HL-60/S4 treated with phorbol 12-myristate 13-acetate at 8.2 ng/mL for 4 days and 3 days (cell line): ENCODE data around the gene IBA57.

Experiments
- in situ Hi-C: fragments of 300-500 bp; cut with MboI; formaldehyde crosslinking; loops from 2 replicates; pipeline ENCODE4 v1.15.0; 2022; ENCODE audit warnings: low sequenced_read_pairs

IBA57 gene

DNA sequence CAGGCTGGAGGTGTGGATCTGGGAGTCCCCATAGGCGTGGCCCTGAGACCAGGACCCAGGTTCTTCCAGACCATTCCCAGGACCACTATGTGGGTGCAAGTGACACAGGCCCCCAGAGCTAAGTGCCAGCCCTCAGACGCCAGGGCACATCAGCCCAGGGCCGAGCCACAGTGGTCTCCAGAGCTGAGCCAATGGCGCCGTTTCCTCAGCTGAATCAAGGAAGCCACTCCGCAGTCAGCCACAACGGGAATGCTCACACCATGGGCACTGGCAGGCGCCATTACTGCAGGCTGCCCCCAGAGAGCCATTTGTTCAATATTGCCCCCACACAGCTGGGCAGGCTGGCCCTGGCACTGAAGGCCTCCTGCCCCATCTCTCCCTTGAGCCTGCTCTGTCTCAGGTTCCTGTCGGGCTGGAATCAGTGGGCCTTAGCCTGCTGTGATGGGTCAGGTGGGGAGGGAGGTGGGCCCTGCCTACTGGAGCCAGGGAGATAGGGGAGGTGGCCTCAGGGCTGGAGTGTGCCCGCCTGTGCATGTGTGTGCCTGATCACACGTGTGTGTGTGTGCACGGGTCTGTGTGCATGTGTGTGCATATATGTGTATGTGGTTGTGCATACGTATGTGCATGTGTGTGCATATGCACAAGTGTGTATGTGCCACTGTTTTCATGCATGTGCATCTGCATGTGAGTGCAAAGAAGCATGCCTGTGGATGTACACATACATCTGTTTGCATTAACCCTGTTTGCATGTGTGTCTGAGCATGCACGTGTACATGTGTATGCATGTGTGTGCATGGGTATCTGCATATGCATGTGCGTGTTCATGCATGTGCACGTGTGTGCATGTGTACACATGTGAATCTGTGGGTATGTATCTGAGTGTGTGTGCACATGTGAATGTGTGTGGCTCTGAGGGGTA is 9.7 kb upstream of the IBA57 start:
- in situ Hi-C loops, result no loop called here

DNA sequence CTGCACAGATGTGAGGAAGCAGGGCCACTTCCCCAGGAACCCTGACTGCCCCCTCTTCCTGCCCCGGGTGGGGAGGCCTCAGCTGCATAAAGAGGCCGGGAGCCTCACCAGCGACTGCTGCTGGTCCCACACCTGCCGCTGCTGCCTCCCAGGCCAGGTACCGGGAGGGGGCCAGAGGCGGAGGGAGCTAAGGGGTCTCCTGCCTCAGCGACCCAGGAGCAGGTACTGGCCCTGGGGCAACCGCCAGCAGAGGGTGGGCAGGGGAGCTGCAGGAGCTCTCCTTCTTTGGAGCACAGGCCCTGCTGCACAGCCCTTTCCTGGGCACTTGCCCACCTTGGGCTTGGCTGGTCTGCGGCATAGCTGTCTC is 9.1 kb upstream of the IBA57 start:
- in situ Hi-C loops, result no loop called here

DNA sequence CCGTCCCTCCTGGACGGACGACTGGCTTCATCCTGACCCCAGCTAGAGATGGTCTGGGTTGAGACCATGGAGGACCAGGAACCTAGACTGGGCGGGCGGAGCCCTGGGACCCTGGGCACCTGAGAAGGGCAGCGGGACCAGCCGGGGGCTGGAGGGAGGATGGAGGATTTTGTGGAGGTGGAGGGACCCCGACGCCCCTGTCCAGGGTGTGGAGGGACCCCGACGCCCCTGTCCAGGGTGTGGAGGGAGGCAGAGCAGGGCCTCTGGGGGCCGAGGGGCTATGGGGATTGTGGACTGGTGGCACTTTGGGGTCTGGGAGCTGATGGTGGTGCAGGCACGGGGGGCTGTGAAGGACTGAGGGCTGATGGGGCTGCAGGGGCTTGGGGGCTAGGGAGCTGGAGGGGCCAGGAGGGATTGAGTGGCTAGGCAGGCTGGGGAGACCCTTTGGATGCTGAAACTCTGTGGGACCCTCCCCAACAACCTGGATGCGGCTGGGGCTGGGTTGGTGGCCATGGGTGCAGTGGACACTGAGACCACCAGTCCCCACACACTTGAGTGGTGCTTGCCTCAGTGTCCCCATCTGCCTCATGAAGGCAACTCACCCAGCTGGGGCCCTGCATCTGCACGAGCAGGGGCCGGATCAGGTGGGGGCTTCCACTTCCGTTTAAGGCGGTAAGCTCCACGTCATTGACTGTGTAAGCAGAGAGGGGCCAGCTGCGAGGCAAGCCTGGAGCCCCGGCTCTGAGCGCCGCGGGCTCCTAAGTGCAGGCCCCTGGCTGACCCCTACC is 8.5 kb upstream of the IBA57 start:
- in situ Hi-C loops, result no loop called here

DNA sequence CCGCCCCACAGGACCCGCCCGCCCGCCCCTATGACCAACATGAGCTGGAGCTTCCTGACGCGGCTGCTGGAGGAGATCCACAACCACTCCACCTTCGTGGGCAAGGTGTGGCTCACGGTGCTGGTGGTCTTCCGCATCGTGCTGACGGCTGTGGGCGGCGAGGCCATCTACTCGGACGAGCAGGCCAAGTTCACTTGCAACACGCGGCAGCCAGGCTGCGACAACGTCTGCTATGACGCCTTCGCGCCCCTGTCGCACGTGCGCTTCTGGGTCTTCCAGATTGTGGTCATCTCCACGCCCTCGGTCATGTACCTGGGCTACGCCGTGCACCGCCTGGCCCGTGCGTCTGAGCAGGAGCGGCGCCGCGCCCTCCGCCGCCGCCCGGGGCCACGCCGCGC is 7.9 kb upstream of the IBA57 start:
- in situ Hi-C loops, result no loop called here

DNA sequence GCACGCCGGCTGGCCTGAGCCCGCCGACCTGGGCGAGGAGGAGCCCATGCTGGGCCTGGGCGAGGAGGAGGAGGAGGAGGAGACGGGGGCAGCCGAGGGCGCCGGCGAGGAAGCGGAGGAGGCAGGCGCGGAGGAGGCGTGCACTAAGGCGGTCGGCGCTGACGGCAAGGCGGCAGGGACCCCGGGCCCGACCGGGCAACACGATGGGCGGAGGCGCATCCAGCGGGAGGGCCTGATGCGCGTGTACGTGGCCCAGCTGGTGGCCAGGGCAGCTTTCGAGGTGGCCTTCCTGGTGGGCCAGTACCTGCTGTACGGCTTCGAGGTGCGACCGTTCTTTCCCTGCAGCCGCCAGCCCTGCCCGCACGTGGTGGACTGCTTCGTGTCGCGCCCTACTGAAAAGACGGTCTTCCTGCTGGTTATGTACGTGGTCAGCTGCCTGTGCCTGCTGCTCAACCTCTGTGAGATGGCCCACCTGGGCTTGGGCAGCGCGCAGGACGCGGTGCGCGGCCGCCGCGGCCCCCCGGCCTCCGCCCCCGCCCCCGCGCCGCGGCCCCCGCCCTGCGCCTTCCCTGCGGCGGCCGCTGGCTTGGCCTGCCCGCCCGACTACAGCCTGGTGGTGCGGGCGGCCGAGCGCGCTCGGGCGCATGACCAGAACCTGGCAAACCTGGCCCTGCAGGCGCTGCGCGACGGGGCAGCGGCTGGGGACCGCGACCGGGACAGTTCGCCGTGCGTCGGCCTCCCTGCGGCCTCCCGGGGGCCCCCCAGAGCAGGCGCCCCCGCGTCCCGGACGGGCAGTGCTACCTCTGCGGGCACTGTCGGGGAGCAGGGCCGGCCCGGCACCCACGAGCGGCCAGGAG is 7.2 kb upstream of the IBA57 start:
- in situ Hi-C loops, result no loop called here

DNA sequence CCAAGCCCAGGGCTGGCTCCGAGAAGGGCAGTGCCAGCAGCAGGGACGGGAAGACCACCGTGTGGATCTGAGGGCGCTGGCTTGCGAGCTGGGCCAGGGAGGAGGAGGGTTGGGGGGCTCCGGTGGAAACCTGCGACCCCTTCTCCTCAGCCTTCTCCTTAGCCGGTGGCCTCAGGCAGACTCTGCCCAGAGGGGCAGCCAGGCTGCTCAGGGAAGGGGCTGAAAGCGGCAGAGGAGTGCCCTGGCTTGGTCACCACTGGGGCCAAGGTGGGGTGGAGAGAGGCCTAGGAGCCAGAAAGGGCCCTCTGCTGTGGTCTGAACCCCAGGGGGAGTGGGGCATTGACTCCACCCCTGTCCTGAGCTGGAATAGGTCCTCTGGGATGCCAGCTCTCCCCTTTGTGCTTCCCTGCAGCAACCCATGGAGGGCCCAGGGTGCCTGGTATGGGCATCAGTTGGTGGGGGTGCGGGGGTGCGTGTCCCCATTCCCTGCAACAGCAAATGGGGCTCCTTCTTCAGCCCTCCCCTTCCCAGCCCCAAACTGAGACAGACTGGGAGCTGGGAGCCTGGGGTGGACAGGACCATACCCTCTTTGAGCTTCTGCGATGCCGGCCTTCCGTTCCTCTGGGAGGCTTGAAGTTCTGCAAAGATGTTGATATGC is 6.5 kb upstream of the IBA57 start:
- in situ Hi-C loops, result no loop called here

DNA sequence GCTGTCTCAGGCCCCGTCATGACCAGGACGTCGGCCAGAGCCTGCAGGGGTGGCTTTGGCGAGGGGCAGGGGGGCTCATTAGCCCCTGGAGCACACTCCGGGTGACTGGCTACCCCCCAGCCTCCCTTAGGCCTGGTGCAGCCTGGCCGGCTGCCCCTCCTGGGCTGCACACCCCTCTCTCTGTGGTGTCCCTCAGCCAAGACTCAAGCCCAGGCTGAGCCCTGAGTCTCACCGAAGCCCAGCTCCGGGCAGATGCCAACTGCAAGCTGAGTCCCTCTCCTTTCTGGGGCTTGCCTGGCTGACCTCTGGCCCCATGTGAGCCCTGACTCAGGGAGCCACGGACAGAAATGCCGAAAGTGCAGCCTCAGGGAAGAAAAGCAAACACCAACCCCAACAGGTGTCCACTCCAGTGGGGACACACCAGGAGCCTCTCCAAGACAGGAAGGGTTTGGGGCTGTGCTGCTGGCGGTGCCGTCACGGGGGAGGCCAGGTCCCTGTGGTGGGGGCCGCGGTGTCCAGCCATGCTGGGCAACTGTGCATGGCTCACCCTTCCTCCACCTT is 5.3 kb upstream of the IBA57 start:
- in situ Hi-C loops, result no loop called here

DNA sequence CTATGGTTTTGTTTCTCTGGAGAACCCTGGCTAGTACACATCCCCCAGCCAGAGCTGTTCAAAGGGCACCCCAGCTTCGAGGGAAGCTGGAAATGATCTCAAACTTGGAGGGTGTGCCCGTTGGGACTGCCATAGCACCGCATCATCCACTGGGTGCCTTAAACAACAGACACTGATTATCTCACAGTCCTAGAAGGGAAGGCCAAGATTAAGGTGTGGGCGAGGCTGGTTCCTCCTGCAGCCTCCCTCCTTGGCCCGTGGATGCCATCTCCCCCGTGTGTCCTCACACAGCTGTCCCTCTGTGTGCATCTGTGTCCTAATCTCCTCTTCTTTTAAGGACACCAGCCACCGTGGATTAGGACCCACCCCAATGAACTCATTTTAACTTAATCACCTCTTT is 4.2 kb upstream of the IBA57 start:
- in situ Hi-C loops, result no loop called here

DNA sequence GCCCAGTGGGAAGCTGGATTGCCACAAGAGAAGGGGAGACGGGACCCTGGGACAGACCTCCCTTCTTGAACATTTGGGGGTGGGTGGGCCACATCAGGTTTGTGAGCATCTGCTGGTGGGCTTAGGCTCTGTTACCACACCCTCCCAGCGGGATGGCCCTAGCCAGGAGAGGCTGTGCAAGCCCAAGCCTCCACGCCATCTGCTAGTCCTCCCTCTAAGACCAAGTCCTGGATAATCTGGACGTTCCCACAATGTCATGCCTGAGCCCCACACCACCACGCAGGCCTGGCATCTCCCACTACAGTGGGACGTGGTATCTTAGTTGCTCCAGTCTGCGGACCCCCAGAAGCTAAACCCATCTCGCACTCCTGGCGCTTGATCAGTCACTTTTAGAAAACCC is 3.7 kb upstream of the IBA57 start:
- in situ Hi-C loops, result no loop called here

DNA sequence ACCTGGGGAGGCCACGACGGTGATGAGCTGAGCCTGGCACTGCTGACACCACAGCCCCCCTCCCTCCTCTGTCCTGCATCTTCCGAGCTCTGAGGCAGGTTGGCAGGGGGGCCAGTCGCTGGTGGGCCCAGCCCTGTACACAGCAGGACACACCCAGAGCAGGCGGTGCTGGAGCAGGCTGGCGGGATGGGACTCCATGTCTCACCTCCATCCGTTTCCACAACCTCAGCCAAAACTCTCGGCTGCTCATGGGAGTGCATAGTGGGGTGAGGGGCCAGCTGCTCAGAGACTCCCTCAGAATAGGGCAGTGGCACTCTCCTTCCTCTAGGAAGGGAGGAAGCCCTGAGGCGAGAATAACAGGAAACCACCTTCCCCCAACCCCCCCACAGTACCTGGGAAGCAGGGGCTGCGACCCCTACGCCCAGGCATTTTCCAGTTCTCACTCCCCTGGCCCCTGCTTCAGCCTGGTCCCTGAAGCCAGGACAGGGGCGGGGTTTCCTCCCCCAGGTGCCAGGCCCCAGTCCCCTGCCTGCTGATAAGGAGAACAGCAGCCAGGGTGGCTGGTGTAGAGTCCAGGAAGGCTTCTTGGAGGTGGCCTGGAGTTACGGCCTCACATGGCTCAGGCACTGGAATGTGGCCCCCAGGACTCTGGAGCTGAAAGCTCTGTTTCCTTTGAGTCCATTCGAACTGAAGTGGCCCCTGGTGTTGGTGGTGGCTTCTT is 3.2 kb upstream of the IBA57 start:
- in situ Hi-C loops, result no loop called here

DNA sequence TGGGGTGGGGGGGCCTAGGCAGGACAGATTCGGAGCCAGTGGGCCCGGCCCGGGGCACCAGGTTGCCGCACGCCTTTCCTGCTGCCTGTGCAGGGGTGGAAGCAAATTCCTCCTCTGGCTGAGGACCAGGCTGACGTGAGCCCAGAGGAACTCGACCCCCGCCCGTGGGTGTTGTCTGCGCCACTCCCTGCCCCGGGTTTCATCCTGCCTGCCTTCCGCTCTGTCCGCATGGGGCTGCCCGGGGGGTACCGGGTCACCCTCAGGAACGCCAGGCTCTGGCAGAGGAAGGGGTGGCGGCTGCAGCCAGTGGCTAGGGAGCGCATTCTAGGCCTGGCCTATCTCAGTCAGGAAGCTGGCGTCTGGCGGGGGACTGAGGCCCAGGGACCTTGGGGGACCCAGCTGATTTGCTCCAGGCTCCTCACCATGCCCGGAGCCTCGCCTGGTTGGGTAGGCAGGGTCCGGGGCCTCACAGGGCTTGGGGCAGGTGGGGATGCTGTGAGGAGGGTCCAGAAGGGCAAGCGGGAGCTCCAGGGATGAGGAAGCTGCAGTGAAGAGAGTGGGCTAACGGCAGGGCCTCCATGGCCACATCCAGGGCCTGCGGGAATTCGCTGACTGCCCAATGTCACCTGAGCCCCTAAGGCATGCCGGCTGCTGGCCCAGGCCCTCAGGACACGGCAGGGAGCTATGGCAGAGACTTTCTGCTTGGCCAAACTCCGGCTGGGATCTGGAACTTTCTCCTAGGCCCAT is 2.4 kb upstream of the IBA57 start:
- in situ Hi-C loops, result no loop called here

DNA sequence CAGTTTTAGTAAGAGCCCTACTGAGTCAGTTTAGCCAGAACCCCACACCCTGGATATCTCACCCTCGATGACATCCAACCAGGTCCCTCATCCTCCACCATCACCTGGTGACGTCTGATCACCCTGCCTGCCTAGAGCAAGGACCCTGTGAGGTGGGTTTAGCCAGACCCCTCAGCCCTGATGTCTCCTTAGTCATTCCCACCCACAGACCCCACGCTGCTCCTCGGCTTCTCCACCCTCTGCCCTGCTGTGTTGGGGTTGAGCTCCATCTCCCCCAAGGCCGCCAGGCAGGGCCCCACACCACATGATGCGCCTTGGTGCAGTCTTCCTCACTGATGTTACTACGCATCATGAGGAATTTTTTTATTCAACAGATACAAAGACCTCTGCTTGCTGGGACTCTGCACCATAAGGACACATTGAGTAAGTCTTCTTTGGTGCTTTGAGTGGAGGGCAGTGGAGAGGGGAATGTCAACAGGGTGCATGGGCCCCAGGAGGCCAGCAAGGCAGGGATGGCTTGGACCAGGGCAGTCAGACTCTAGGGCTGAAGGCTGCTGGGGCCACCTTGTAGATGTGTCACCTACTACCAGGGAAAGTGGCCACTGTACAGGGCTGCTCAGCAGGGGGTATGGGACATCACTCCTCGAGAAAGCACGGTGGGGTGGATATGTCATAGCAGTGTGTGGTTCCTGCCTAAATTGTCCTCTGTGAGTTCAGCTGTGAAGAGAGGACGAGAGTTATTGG is 1.7 kb upstream of the IBA57 start:
- in situ Hi-C loops, result no loop called here

DNA sequence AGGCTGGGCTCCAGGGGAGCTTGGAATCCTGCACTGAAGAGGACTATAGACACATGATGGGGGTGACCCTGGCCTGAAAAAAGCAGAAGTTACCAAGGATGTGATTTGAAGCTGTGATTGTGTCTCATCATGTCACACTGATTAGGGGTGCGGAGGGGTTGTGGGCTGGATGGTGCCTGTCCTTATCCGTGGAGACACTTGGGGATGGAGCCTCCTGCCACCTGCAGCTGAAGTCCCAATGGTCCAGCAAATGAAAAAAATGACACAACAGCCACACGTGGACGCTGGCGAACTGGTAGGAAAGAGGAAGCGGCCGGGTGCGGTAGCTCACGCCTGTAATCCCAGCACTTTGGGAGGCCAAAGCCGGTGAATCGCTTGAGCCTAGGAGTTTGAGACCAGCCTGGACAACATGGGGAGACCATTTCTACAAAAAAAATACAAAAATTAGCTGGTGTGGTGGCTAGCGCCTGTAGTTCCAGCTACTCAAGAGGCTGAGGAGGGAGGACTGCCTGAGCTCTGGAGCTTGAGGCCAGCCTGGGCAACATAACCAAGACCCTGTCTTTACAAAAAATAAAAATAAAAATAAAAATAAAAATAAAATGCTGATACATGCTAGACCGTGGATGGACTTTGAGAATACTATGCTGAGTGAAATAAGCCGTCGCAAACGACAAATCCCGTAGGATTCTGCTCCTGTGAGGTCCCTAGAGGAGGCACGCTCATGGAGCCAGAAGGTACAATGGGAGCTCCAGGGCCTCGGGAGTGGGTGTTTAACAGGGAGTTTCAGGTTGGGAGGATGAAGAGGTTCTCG is 838 bp upstream of the IBA57 start:
- in situ Hi-C loops, result no loop called here

DNA sequence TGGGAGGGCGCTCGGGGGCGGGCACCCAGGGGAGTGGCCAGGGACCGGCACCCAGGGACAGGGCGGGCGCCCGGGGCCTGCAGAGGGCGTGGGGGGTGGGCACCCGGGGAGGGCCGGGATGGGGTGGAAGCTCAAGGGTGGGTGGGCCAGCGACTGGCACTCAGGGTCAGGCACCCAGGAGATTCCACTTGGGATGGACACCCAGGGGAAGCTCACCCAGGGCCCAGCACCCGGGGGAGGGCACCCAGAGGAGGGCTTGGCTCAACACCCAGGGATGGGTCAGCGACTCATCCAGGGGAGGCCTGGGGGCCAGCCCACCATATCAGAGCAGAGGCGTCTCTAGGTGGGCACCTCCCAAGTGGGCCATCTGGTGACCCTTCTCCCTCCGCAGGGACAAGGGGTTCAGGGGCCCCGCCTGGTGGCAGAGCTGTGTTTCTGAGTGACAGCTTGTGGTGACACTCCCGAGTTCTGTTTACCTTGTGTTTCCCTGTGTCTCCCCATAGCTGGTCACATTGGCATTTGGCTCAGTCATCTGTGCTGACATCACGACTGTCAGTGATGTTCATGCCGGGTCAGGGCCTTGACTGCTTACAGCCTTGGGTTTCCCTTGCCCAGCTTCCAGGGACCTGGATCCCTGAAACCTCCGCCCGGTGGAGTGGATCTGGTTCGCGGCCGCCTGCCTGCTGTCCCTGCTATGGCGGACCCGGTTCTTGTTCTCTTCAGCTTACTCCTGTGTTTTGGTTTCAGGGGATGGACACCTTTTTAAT is 749 bp downstream of the IBA57 start:
- in situ Hi-C loops, result no loop called here

DNA sequence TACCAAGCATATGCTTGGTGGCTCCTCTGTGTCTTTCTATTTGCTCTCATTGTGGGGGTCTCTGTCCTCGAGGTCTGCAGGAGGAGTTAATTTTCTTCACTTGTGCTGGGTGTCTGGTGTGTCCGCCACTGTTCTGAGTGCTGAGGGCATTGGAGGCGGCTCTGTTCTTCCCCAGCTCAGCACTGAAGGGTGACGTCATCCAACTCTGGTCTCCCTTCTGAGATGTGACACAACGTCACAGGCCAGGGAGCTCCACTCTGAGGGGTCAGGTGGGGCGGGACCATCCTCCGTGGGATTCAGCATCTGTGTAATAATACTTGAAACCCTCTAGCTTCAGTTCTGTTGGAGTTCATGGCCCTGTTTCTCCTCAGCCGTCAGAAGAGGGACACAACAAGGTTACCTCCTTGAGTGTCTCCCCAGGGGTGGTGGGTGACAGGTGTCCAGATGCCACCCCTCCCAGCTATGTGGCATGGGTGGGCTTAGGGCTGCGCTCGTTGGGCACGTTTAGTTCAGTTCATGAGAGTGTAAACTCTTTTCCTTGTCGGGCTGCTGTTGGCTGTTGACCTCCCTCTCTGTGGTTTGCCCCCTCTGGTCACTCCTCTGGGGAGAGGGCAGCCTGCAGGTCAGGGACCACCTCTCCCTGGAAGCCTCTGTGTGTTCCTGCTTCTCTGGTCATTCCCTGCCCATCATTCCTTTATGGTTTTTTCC is 3.1 kb downstream of the IBA57 start:
- in situ Hi-C loops, result no loop called here

DNA sequence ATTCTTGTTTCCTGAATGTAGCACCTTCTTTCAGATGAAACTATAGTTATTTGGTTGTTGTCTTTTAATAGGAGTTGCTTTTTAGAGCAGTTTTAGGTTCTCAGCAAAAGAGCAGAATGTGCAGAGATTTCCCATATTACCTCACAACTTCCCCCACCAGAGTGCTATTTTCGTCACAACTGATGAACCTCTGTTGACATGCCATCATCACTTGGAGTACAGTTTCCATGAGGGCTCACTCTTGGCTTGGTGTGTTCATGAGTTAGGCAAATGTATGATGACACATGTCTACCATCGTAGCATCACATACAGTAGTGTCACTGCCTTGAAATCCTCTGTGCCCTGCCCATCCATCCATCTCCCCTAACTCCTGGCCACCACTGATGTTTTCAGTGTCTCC is 3.7 kb downstream of the IBA57 start:
- in situ Hi-C loops, result no loop called here
